ENCODE data around the gene BBOX1. TPM values are rescaled to one million over a fixed set of nuclear protein-coding genes. Genes with fewer than 3 reads are reported as not detected.

The BBOX1 gene
- total RNA-seq, 6 donors from 2014 or later: 0.51 to 0.79 TPM; not detected in 4

DNA sequence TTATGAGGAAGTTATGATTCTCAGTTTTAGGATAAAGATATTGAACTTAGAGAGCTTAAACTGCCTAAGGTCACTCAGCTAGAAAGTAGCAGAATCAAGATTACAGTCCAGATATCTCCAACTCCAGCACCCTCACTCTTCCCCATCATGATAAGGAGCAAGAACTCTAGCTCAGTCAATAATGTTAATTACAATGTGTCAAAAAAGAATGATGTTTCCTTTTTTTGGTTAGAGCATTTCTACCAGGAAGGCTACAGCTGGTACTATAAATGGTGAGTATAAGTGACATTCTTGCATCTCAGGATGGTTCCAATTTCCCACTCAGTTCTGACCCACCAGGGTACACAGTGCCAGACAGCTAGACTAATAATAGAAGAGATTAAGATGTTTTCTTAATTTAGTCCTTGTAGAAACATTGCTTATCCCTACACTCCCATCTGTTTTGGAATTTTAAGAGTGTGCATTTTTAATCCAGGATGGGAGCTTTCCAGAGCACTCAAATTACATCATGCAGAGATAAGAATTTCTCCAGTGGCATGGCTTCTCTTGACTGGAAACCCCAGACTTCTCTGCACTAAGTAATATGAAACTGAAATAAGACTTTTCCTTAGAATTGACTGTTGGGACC lies 21.6 kb upstream of the BBOX1 start:
- Histone ChIP-seq H3K27me3 (no peaks in the 10 kb centered on the region), H3K4me3 (no peak overlapping the region), H3K4me1 (peaks cover 0 to 3% (median 0%) of the 10 kb centered on the region in 4 donors), H3K27ac (no peak overlapping the region), H3K36me3 (no peaks in the 10 kb centered on the region), H3K9me3 (no peaks in the 10 kb centered on the region)
- no peak for TF ChIP-seq POLR2A (IDR thresholded peaks at IDR 0.05)
- TF ChIP-seq, protein P1, sequence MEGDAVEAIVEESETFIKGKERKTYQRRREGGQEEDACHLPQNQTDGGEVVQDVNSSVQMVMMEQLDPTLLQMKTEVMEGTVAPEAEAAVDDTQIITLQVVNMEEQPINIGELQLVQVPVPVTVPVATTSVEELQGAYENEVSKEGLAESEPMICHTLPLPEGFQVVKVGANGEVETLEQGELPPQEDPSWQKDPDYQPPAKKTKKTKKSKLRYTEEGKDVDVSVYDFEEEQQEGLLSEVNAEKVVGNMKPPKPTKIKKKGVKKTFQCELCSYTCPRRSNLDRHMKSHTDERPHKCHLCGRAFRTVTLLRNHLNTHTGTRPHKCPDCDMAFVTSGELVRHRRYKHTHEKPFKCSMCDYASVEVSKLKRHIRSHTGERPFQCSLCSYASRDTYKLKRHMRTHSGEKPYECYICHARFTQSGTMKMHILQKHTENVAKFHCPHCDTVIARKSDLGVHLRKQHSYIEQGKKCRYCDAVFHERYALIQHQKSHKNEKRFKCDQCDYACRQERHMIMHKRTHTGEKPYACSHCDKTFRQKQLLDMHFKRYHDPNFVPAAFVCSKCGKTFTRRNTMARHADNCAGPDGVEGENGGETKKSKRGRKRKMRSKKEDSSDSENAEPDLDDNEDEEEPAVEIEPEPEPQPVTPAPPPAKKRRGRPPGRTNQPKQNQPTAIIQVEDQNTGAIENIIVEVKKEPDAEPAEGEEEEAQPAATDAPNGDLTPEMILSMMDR (IDR thresholded peaks at IDR 0.05): no peak
- TF ChIP-seq POLR2AphosphoS5 (IDR thresholded peaks at IDR 0.05): no peak
- TF ChIP-seq EP300 (IDR thresholded peaks at IDR 0.05): no peak
- peak in 1 of 2 donors; percentile 53 for ATAC-seq (ENCODE audit: low FRiP score in 2 of 2)
- no peak for DNase-seq

DNA sequence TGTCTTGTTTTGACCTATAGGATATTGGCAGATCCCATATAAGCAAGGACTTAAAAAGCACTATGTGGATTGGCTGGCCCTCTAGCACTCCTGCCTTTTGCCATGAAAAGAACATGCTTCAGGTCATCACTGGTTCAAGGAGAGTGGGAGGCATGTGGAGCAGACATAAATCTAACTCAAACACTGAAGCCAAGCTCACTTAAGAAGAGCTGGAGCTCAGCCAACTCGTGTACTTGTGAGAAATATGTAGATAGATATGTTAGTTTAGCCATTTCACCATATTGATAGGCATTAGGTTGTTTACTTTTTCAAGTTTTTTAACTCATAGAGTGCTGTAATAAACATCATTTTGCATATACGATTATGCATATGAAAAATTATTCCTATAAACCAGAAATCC lies 19.9 kb upstream of the BBOX1 start:
- 58 to 64% methylated on average over 2 of the region's 2 CpGs for WGBS, 2 donors
- TF ChIP-seq EP300 (IDR thresholded peaks at IDR 0.05) (no peak), POLR2A (IDR thresholded peaks at IDR 0.05) (no peak), POLR2AphosphoS5 (IDR thresholded peaks at IDR 0.05) (no peak)
- TF ChIP-seq, protein P1 (IDR thresholded peaks at IDR 0.05): no peak
- Histone ChIP-seq H3K4me3 (no peak overlapping the region), H3K9me3 (no peaks in the 10 kb centered on the region), H3K27ac (no peak overlapping the region), H3K4me1 (no peaks in the 10 kb centered on the region), H3K36me3 (no peaks in the 10 kb centered on the region), H3K27me3 (no peaks in the 10 kb centered on the region)
- ATAC-seq (ENCODE audit: low FRiP score in 2 of 2): no peak
- DNase-seq: no peak

DNA sequence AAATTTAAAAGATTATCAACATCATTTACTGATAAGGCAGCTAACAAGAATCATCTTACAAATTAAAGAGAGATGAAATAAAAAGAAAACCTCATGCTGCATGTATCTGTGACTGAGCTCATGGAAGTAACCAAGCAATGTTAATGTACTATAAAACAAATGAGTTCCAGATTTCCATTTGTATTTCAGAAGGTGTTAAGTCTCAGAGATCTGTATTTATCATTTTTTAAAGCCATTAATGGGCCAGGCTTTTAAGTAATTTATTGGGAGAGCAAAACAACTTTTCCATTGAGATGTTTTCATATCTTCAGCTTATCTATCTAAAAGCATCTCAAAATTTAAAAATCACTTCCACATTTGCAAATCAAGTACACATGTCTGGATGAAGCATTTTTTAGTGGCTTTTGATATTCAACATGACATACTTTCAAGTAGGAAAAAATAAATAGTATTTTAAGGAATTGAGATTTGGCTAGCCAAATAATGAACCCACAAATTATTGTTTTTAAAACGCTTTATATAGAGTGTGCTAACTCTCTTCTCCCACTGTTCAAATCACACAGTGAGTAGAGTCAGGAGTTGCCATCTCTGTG lies 17.9 kb upstream of the BBOX1 start:
- ATAC-seq (ENCODE audit: low FRiP score in 2 of 2): no peak

DNA sequence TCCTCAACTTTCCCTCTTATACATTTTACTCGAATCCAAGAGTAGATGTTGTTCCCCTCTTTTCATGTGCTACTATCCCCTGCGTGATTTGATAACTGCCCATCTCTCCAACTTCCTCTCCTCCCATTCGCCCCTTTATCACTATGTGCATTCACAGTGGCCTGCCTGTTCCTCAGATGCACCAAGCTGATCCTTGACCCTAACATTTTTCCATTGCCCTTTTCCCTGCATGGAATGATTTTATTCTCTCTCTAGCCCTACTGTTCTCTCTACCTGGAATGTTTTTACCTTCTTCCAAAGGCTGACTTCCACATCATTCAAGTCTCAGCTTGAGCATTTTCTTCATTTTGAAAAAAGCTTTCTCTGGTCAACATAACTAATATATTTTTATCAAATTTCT lies 15.8 kb upstream of the BBOX1 start:
- H3K27me3 ChIP-seq: no peaks in the 10 kb centered on the region
- H3K4me1 ChIP-seq: no peaks in the 10 kb centered on the region
- TF ChIP-seq POLR2AphosphoS5 (IDR thresholded peaks at IDR 0.05): no peak
- no peak for TF ChIP-seq EP300 (IDR thresholded peaks at IDR 0.05)
- TF ChIP-seq, protein P1 (IDR thresholded peaks at IDR 0.05): no peak
- no peak overlapping the region for H3K27ac ChIP-seq
- WGBS, 2 donors: 87 to 90% methylated on average over 3 of the region's 3 CpGs
- no peak for ATAC-seq (ENCODE audit: low FRiP score in 2 of 2)
- H3K4me3 ChIP-seq: no peak overlapping the region
- no peak for DNase-seq
- no peaks in the 10 kb centered on the region for H3K36me3 ChIP-seq
- no peaks in the 10 kb centered on the region for H3K9me3 ChIP-seq

More for the DNA sequence above, 17.9 kb upstream of the BBOX1 start:
- Histone ChIP-seq H3K36me3 (no peaks in the 10 kb centered on the region), H3K9me3 (no peaks in the 10 kb centered on the region), H3K4me1 (no peaks in the 10 kb centered on the region), H3K4me3 (no peak overlapping the region), H3K27ac (no peak overlapping the region), H3K27me3 (no peaks in the 10 kb centered on the region)
- no peak for TF ChIP-seq POLR2A (IDR thresholded peaks at IDR 0.05)
- no peak for DNase-seq
- WGBS, 2 donors: 63 to 70% methylated on average over 1 of the region's 1 CpG

DNA sequence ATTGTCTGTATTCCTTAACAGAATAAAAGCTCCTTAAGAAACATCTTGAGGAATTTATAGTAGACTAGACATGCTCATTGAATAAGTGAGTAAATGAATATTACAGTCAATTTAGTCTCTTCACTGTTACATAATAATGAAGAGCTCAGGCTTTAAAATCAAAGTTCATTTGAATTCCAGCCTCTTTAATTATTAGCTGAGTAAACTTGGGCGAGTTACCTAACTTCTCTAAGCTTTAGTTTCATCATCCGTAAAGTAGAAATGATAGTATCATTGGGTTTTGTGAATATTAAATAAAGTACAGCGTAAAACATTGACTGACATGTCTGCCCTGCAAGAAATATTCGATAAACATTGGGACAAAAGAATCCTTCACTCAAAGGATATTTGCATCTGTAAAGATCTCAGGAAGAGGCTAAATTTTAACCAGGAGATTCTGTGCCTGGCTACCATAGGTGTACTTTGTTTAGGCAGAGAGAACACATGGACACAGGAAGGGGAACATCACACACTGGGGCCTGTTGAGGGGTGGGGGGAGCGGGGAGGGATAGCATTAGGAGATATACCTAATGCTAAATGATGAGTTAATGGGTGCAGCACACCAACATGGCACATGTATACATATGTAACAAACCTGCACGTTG lies 15.2 kb upstream of the BBOX1 start:
- Histone ChIP-seq H3K4me3 (no peak overlapping the region), H3K9me3 (no peaks in the 10 kb centered on the region), H3K27me3 (no peaks in the 10 kb centered on the region), H3K27ac (no peak overlapping the region), H3K36me3 (no peaks in the 10 kb centered on the region), H3K4me1 (no peaks in the 10 kb centered on the region)
- no peak for ATAC-seq (ENCODE audit: low FRiP score in 2 of 2)
- TF ChIP-seq POLR2A (IDR thresholded peaks at IDR 0.05) (no peak), EP300 (IDR thresholded peaks at IDR 0.05) (no peak)
- 66 to 75% methylated on average over 6 of the region's 6 CpGs for WGBS, 2 donors
- no peak for DNase-seq

Data from upper lobe of left lung (tissue), 6 donors.